Activated CD4-positive, alpha-beta T cell treated with anti-CD3 and anti-CD28 coated beads, Interleukin-2, amount 50 U/mL, for 16 hours (primary cell): ENCODE results near the gene DIAPH3.

ENCODE experiments used
- DNase-seq: peaks from one replicate; pipeline ENCODE4 v3.0.0-alpha.2; 2020

DIAPH3 gene

DNA sequence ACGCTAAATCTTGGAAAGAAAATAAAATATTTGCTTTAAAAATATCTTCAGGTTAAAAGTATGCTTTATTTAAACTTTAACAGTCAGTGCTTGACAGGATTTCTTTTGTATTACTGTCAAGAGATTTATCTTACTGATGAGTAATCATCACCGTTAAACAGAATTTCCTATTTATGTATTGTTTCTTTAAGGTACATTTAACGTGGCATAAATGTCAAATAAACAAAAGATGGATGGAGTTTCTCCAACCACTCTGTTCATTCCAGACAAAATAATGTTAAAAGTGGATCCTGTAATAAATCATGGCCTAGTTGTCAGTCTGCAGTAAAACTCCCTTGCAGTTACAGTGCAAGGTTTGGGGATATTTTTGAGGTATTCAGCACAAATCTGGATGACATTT is 298.3 kb downstream of the DIAPH3 start:
- no peak for DNase-seq

DNA sequence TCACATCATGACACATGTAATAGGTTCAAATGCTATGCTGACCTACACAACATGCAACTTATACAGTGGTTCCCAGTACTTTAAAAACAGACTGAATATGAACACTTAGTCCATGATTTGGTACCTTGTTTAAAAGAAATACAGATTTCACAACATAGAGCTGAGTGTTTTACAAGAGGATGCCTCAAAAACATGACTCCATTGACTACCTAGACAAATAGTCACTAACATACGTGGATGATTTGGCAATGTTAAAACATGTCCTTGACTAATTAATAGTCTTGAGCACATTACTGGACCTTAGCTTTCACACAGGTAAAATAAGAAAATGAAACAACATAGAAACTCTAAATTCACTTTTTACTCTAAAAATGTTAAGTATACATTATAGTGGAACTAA is 300.1 kb downstream of the DIAPH3 start:
- no peak for DNase-seq

DNA sequence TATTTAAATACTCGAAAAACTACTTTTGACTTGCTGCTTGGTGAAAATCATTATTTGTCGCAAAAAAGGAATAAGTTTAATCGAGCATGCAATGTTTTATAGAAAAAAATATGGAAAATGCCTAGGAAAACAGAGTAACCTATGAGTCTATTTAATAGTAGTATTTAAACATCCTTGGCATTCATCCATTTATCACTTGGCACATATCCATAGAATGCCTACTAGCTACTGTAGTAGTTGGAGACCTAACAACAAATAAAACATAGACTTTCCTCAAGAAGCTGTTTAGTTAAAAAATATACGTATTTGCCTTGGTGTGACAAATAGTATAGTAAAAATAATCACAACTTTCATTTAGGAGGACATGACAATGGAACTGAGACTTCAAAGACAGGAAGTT is 302.1 kb downstream of the DIAPH3 start:
- DNase-seq: no peak

DNA sequence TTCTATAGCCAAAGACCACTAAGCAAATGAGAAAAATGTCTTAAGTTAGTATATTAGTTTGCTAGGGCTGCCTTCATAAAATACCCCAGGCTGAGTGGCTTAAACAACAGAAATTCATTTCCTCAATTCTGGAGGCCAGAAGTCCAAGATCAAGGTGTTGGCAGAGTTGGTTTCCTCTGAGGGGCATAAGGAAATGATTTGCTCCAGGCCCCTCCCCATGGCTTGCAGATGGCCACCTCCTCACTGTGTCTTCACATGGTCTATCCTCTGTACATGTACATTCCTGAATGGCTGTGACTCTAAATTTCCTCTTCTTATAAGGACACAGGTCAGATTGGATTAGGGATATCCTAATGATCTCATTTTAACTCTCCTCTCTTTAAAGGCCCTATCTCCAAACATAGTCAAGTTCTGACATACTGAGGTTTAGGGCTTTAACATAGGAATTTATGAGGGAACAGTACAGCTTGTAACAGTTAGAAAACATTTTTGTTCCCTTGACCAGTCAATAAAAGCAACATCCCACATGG is 307.4 kb downstream of the DIAPH3 start:
- DNase-seq: no peak

DNA sequence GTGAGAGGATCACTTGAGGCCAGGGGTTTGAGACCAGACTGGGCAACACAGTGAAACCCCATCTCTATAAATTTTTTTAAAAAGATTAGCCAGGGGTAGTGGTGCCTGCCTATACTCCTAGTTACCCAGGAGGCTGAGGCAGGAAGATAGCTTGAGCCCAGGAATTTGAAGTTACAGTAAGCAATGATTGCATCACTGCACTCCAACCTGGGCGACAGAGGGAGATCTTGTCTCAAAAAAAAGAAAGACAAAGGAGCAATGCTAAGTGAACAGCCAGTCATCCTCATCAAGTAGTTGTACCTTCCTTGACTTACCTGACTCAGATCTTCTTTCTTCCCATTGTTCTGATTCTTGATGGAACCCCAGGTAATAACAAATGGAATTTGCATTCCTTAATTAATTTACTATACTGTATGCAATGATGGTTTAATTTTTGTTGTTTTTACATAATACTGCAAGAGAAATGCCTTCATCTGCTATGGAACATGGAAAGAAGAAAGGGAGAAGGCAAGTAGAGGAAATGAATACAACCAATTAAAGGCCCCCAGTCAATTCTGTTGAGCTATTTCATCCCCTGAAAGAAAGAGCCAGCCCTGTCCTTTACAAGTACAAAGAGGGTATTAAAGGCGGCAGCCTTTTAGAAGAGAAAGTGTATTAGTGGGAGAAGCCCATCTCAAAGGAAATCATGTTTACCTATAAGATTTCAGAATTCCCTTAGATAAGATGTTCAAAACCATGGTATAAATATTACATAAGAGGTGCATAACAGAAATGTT is 316.7 kb downstream of the DIAPH3 start:
- DNase-seq: no peak

DNA sequence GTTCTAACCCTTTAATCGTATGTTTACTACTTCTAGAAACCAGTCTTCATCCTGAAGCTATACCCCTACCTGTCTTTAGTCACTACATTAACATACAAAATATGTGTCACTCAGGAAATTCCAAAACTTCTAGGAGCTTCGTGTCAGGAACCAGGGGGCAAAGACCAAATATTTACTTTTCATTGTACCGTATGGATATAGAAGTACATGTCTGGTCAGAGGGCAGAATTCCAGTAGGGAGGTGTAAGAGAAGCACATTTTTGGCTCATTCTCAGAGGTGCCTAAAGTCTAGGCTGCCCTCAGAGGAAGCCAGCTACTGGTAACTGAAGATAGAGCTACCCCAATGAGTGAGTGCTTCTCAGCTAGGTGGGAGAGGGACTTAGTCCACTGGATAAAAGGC is 320.7 kb downstream of the DIAPH3 start:
- no peak for DNase-seq

DNA sequence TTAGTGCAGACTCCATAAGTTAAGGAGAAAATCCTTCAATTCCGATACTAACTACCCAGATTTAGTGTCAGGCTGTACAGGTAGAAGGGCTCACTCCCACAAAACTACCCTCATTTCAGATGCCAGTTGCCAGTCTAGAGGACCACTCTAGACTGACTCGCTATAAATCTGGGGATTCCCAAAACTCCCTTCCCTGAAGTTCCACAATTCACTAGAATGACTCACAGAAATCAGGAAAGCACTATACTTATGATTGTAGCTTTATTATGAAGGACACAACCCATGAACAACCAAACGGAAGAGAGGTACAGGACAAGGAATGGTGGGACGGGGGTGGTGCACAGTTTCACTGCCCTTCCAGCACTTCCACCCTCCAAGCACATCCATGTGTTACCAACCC is 321.2 kb downstream of the DIAPH3 start:
- DNase-seq: no peak

DNA sequence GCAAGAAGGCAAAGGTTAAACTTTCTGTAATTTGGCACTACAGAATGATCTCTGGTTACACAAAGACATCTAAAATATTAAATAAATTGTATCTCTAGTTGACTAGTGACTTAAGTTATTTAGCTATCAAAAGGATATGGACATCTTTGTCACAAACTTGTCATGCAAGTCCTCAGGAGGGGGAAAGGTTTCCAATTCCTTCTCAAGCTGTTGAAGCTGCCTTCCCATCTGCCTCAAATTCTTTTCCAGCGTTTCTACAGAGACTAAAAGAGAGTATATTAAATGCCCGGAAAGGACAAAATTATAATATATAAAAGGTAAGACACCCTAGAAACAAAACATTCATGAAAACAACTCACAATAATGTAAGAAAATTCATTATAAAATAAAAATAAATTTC is 324.5 kb downstream of the DIAPH3 start:
- DNase-seq: no peak

DNA sequence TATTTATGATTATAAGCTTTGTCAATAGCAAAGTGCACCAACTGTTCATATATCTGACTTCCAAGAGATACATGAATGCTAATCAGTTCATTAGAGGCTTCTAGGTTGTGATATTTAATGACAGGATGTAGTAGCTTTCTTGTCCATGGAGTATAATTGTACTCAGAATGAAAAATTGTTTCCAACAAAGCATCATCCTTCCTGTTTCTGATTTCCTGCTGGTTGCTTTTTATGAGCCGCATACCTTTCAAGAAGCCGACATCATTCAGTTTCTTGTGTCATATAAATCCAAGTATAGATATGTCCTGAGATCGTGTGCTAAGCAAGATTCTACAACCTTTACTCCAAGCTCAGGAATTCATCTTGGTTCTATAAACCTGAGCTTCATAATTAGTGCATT is 326.6 kb downstream of the DIAPH3 start:
- no peak for DNase-seq

DNA sequence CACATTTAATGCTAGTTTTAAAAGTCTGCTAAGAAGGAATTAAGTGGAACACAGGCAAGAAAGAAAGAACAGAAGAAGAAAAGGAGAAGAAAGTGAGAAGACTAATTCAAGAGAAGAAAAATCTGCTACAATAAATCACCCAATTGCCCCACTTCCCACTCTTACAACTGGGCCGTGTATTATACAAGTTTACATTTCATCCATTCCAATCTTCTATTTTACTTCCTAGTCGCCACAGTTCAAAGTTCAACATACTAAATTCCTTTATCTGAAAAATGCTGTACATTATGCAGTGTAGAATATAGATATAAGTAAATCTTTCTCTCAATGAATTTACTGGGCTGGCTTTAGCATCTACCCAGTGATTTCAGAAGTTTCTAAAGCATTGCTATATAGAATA is 328.2 kb downstream of the DIAPH3 start:
- no peak for DNase-seq

DNA sequence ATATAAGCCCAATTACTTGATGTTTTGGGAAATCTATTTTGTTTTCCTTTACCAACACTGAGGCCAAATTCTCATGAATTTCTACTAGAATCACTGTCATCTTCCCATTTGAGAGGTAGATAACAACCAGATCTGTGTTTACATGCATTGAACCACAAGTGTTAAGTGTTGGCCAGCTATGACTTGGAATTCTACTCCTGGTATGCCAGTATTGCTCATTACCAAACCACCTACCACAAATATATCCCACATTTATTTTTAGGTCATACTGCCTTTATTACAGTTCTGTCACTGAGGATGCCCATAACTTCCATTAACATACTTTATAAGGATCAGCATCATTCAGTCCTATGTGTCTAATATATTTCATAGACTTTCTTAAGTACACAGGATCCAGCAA is 328.9 kb downstream of the DIAPH3 start:
- DNase-seq: no peak

DNA sequence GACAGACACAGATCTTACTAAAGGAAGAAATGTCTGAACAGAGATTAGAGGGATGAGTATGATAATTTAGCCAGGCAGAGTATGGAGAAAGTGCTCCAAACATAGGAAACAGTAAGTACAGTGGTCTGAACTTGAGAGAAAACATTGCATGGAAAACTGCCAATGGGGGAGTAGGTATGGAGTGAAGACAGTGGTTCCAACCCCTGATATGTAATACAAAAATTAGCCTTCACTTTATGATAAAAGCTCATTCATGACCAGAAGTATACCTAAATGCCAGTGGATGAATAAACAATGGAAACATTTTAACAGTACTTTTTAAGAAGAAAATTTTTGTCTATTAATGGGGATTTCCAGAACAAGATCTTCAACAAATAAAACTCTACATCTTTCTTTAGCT is 334.0 kb downstream of the DIAPH3 start:
- DNase-seq: no peak

DNA sequence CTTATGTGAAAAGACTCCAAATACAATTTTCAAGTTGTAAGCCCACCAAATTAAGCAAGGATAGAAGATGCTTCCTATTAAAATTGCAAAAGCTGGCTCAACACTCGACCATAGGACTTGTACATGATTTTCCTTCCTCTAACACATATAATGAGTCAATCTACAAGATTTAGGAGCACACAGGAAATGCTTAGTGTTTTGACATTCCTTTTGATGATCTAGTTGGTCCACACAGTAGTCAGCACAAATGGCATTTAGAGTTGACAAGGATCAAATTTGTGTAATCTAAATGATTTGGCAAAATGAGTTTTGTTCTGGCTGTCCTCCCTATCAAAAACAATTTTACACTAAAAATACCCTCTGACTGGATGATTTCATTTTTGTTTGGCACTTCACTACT is 340.2 kb downstream of the DIAPH3 start:
- DNase-seq: no peak

DNA sequence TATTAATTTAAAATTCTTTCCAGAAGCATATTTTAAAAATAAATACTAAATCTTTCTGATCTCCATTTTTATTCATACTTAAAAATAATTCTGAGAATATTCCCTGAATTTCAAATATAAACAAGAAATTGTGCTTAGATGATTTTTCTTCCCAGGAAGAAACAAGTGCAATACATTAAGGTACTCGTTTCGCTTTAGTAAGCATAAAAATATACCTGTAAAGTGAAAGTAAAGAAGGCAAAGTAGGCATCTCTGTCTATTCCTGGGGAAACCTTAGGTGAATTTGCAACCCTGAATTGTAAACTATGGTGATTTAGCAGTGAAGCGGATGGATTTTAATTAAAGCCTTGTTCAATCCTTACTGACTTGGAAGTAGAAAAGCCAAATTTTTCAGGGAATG is 354.2 kb downstream of the DIAPH3 start:
- no peak for DNase-seq

DNA sequence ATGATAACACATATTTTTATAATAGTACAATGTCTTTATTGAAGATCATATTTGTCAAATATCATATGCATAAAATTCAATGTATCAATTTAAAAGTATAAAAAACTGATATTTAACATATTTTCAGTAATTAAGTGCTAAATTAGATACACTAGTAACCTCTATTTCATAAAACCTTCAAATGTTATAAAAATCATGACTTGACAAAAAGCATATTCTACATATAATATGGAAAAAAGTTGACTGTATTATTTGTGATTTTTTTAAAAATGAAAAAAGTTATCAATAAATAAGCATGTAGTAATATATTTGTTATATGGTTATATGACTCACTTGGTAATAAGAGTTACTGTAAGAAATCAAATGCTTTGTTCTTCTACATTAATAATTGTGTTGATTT is 356.9 kb downstream of the DIAPH3 start:
- no peak for DNase-seq

DNA sequence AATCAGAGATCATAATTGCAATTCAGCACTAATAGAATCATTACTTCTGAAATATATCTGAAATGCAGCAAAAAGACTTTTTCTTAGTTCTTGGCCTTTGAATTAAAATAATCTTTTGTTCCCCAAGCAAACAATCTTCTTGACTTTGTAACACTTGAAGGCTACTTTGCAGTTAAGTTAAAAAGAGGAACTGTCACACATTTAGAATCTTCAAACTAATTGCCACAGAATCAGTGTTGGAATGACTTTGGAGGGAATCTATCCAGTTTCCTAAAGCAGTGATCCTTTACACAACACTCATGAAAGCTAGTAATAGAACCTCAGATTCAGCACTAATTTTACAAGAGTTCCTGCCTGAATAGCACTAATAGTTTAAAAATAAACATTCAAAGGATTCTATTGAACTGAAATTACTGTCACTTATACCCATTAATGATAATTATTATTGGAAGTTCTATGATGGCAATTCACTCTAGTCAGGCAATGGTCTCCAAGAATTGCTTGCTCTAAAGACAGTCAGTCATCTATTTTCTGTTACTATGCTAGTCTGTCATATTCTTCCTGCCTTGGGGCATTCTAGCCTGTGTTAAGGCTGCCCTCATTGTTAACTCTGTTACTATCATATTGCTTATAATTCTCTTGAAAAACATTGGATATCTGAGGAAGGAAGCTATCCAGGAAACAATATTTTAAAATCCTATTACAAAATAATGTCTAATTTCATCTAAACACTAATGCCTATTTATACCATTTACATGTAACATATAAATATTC is 362.4 kb downstream of the DIAPH3 start:
- DNase-seq: no peak

DNA sequence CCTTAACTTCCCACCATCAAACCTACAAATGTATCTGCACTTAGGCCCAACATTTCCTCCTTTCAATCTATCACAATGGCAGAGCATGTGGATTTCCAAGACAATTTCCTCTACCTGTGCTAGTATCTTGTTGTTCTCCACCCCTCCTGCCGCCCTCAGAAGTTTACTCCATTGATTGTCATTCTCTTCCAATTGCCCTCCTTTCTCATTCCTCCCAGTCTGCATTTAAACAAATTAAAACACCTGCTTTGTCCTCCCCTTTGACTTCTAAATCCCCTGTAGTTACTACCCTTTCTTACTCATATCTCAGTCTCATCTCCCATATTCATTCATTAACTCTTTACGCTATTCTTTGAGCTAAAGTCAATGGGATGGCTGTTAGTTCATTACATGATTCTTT is 370.6 kb downstream of the DIAPH3 start:
- DNase-seq: no peak

DNA sequence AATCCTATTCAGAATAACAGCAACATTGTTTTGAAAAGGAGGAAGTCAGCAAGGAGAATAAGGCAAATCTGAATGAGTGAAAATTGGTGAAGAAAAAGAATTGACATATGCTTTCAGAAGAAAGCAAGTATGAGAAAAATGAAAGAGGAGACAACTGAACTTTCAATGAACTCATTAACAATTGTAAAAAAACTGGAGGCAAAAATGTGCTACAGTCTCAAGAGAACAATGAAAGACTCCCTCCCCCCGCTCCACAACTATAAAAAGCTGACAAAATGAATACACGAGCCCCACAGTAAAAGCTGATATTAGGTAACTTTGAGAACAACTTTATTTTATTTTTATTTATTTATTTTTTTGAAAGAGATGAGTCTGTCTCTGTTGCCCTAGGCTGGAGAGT is 373.1 kb downstream of the DIAPH3 start:
- DNase-seq: no peak

DNA sequence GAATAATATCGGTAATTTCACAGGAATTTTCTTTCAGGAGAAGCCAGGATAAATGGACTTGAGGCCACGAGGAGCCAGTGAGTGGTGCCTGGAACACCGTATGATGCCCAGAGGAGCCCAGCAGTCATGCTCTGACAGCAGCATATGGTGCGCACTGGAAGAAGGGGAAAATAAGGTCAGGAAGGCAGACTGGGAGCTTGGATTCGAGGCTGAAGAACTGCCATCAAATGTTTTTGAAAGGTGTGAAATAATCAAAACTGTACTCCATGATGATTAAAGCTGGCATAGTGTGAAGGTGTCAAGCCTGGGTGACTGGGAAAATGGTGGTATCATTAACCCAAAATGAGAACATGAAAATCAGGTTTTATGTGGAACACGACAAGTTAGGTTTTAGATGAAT is 374.2 kb downstream of the DIAPH3 start:
- no peak for DNase-seq

DNA sequence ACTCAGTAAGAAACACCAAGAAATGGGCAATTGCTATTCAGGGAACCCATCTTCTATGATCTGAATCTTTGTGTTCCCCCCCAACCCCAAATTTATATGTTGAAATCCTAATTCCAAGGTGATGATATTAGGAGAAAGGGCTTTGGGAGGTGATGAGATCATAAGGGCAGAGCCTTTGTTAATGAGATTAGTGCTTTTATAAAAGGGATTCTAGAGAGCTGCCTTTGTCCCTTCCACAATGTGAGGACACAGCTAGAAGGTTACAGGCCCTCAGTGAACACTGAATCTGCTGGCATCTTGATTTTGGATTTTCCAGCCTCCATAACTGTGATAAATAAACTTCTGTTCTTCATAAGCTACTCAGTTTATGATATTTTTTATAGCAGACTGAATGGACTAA is 376.0 kb downstream of the DIAPH3 start:
- DNase-seq: no peak

DNA sequence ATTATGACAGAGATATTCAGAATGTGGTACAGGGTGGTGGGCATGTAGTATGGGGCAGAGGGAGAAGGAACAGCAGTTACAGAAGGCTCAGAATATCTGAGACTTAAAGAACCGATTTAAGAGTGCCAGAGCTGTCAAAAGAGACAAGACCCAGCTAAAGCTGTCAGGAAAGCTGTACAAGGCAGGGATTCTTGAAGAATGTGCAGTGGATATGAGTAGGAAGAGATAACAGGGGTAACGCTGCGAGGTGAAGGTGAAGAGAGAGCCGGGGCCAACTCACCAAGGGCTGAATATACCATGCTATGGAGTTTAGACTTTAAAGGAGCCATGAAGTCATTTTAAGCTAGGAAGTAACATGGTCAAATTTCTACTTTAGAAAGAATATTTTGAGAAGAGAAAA is 381.0 kb downstream of the DIAPH3 start:
- DNase-seq: no peak

DNA sequence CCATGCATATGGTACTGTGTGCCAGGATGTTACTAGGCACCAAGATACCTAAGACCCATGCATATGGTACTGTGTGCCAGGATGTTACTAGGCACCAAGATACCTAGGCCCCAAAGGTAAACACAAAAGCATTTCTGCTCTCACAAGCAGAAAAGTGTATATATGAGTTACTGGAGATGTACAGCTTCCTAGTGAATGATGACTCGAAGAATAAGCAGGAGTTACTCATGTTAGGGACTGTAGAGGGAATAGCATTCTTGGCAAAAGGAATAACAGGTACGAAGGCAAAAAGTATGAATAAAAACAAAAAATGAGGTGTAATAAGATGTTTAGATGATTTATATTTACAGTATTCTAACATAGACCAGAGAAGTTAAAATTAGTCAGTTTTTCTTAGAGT is 383.7 kb downstream of the DIAPH3 start:
- DNase-seq: no peak

DNA sequence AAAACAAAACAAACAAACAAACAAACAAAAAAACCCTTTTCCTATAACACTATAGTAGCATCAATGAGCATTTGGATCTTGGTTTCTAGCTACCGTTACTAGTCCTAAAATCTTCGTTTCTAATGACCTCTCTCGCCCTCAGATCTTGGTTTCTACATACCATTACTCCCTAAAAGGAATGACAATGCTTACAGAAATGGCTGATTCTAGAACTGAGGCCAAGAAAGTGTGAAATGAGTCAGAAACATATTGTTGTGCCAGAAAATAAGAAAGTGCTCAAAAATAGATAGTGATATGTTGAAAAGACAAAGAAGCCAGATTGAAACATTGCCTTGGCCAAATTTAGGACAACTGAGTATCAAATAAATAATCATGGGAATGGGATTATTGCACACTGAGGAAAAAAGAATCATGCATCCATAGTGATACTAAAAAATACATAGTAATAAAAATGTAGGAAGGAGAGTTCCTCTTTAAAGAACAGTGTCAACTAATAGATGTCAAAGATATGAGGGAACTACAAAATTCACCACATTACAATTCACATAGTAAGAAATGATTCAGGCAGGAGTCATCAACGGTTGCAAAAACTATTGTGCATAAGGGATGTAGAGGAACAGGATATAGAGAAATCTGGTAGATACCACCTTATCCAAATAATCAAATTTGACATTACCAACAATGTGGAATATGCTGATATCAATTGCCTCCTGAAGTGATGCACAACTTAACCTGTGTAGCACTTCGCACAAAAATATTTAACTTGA is 386.6 kb downstream of the DIAPH3 start:
- peak; percentile 12 for DNase-seq

DNA sequence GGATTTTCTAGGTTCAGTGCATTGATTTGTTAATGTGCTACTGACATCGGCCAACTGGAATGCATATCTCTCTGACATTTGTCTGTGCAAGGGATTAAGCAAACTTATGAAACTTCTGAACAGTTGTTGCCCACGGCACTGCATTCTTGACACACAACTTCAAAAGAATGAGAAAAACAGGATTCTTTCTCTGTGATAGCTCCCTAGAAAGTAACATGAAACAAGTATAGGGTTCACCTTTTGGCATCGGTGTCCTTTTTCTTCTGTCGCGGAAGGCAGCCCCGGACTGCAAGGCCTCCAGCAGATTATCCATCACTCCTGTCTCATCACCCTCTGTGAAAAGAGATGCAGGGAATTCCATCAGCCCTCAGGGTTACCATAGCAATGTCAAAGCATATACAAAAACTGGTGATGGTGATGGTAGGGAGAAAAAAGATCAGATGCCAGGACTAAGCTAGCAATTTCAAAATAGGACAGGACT is 389.2 kb downstream of the DIAPH3 start:
- no peak for DNase-seq
